Activated CD8-positive, alpha-beta memory T cell treated with anti-CD3 and anti-CD28 coated beads for 1 hour (primary cell): Measurements from ENCODE around the gene CBX7.
"Not testable (repeated sequence)": the region's sequence is repeated elsewhere in the genome, so short reads cannot be mapped to it uniquely, and the experiment has no call there.

Source experiments
- DNase-seq, 2 donors: peaks; one replicate each; pipeline ENCODE4 v3.0.0-alpha.2; 2020; ENCODE audit warnings: low read depth in 1 of 2; ENCODE audit errors: extremely low read depth in 1 of 2

Gene CBX7

DNA sequence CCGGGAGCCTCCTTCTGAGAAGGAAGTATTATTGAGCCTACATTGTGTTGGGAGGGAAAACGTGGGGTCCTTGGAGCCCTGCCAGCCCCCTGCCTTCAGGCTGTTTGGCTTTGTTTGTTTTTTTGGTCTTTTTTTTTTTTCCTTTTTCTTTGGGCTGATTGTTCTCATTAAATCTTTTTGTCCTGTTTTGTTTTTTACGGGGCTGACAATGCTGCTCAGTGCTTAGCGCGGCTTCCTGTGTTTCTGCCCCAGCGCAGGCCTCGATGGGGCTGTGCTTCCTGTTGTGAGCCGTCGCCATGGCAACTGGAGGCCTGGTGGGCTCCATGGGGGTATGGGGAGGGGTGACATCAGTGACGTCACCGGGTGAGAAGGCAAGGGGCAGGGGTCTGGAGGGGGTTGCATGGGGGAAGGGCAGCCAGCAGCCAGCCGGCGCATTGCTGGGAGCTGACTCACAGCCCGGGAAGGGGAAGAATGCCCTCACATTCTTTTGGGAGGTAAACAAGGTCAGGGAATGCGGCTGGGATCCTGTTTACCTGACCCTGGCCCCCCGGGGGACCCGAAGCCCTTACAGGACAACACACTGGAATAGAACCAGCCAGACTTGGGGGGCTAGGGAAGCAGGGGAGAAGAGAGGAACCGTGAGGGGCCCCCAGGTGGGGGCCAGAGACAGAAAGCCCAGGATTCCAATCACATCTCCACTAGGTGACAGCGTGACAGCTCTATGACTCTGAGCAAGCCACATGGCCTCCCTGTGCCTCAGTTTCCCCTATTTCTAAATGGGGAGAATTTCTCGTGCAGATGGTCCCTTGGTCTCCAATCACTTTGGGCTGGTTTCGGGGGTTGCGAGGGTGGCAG is 22.2 kb upstream of the CBX7 start:
- peak; percentile 66 to 73 for DNase-seq

DNA sequence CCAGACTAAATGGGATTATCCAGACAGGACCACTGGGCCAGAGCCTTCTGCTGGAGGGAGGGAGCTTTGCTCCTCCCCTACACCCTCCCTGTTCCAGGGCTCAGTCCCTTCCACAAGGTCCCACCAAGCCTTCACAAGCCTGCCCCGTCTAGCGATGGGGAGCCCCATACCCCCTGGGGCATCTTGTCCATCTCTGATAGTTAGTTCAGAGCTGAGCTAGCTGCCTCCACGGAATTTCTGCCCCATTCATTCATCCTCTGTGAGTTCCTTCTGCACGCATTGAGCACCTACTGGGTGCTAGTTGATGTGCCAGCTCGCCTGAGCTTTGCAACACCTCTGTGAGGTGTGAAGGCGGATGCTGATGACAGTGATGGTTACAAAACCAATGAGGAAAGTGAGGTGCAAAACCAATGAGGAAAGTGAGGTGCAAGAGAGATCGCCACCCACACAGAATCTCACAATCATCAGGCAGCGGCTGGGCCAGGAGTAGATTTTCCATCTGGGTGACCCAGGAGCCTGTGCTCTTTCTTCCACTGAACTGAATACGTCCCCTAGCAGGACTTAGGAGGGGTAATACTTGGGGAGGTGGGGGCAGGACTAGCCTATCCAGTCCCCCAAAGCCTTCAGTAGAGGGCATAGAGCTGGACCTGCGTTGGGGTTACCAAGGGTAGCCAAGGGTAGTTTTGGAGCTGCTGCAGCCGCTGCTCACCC is 21.5 kb upstream of the CBX7 start:
- peak in 1 of 2 donors; percentile 15 for DNase-seq

DNA sequence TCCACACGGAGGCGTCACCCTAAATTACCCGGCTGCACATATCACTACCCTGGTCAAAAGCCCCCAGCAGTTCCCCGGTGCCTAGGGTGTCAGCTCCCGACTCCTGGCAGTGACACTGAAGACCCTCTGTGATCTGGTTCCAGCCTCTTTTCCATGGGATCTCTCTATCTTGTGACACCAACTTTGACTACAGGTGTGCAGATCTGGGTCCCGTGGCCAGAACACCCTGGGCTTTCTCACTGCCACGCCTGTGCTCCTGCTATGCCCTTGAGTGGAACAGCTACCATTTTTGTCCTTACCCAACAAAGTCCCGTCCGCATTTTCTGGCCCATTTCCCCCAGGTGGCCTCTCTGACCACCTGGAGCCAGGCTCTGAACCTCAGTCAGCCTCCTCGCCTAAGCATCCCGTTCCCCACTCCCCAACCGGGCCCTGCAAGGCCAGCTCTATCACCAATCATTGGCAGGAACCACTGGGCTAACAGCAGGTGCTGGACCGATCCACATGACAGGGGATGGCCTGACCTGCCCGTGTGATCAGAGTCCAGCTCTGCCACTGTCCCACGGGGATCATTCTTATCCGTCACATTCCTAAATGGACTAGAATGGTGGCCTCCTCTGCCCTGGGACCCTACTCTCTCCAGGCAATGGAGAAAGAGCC is 20.7 kb upstream of the CBX7 start:
- no peak for DNase-seq

DNA sequence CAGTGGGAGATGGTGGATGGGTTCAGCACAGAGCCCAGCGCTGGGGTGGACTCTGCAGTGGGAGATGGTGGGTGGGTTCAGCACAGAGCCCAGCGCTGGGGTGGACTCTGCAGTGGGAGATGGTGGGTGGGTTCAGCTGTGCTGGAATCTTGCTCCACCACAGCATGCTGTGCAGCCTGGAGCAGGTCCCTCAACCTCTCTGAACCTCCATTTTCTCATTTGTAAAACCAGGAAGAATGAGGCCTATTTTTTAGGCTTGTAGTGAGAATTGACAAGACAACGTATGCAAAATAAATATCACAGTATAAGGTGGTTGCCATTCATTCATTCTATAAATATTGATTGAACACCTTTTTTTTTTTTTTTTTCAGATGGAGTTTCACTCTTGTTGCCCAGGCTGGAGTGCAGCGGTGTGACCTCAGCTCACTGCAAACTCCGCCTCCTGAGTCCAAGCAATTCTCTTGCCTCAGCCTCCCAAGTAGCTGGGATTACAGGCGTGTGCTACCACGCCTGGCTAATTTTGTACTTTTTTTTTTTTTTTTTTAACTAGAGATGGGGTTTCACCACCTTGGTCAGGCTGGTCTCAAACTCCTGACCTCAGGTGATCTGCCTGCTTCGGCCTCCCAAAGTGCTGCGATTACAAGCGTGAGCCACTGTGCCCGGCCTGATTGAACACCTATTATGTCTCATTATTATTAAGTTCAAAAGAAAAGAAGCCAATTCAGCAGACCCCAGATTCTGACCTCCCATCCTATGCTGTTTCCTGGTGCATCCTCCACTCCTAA is 20.0 kb upstream of the CBX7 start:
- DNase-seq: not testable (repeated sequence)

DNA sequence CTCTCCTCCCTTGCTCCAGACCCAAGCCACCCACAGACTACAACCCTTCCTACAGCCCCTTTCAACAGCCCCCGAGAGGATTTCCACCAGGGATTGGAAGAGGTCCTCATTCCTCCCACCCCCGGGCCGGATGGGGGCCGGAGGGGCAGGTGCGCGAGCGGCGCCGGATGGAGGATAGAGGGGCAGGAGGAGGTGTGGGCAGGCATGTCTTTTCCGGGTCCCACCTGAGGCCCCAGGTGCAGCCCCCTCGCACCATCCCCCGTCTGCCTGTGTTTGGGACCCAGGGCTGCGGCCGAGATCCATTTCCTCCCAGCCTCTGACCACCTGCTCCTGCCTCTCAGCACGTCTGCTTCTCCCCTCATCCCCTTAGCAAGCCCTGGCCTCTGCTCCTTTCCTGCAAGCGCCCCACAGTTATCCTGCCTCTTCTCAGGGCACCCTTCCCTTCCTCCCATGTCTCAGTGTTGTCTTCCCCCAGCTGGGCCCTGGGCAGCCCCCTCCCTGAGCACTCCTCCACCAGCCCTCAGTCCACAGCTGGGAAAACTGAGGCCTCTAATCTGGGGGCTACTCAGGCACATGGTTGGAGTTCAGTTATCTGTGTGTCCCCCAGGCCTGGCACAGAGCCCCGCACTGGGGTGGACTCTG is 19.3 kb upstream of the CBX7 start:
- DNase-seq: no peak

DNA sequence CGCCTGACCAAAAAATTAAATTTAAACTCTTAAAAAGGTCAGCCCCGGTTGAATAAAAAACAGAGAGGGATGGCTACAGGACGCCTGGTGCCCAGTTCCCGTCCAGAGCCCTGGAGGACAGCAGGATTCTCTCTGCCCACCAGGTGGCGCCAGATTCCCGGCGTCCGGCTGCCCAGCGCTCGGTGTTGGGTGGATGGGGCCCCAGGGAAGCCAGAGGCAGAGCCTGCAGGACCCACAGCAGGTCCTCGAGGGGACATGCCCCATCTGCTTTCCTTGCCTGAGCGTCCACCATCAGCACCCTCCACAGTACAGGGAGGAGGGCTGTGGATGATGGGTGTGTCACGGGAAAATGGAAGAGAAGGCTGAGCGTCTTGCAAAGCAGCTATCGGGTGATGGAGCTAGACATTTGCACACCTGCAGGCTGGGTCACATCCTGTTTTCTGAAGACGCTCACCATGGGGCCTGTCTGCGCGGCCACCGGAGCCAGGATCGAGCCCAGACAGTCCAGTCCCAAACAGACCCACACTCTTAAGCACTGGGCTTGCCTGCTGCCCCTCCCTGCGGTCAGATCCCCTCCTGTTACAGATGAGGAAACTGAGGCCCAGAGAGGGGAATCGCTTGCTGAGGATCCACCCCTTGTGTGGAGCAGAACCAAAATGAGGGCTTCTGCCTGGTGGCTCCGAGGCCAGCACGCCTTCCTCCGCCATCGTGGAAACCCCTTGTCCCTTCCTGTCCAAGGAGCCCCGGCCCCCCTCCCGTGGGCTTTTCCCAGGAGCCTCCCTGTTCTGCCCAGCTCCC is 18.5 kb upstream of the CBX7 start:
- DNase-seq: peak; percentile 57 to 80

DNA sequence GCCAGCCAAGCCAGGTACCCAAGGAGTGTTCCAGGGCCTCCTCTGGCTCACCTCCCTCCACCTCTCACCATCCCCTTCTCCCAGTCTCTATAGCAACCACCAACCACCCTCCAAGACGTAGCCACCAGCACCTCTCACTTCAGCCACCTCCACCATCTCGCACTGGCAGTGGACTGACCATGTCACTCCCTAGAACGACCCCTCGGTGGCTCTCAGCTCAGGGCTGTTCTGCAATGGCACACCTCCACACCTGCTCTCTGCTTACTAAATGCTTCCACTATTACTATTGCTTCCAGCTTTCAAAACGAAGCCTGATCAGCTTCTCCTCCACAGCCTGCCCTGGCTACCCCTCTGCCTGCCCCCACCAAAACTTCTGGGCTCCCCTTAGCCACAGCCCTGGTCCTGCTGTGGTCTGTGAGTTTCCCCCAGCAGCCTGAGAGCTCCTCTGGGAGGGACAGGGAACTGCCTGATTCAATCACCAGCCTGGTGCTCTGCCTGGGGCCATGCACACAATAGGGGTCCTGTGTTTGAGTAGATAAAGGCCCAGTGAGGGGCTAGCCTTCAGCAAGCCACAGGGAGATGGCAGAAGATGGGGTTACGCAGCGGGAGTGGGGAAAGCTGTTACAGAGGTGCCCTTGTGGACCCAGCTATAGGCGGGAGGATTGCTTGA is 17.5 kb upstream of the CBX7 start:
- no peak for DNase-seq

DNA sequence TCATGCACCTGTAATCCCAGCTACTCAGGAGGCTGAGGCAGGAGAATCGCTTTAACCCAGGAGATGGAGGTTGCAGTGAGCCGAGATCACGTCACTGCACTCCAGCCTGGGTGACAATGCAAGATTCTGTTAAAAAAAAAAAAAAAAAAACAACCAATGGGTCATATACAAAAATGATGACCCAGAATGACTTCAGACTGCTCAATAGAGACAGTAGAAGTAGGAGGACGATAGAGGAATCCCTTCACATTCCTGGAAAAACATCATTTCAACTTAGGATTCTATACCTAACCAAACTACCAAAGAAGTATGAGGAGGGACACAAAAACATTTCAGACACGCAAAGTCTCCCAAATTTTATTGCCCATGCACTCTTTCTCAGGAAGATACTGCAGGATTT is 14.1 kb upstream of the CBX7 start:
- no peak for DNase-seq

DNA sequence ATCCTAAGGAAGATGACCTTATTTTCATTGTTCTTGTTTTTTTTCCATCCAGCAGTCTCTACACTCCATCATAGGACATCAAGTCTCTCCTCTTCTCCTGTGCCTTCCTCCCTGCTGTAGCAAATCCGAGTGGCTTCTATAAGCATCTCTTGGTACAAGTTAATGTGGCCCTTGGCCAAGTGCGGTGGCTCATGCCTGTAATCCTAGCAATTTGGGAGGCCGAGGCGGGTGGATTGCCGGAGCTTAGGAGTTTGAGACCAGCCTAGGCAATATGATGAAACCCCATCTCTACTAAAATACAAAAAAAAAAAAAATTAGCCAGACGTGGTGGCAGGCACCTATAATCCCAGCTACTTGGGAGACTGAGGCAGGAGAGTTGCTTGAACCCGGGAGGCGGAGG is 3.6 kb upstream of the CBX7 start:
- DNase-seq: not testable (repeated sequence)

DNA sequence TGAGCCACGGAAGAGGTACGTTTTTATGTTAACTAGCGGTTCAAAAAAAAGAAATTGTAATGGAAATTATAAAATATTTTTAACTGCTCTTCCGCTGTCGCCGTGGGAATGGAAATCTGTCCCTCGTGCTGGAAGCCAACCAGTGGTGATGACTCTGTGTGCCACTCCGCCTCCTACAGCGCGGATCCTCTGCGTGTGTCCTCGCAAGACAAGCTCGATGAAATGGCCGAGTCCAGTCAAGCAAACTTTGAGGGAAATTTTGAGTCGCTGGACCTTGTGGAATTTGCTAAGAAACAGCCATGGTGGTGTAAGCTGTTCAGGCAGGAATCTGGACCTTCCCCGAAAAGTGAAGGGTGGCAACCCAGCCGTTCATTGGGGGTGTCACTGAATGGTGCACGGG is 2.9 kb upstream of the CBX7 start:
- no peak for DNase-seq

DNA sequence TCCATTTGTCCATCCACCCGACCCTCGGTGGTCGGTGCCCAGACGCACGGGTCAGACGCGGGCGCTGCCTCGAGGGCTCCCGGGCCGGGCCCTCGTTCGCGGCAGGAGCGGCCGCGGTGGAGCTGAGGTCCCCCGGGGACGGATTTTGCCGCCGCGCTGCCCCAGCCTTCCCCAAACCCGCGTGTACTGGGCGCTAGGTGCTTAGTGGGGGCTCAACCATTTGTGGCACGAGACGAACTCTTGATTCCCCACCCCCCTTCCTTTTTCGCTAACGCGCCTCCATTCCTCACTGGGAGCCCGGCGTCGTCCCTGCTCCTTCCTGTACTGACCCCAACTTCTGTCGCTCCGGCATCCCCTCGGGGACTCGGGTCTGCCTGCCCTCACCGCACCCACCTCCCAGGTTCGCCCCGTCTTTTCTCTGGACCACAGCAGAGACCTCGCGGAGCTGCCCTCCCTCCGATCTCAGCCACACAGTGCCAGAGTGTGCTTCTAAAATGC is 789 bp upstream of the CBX7 start:
- DNase-seq: no peak

DNA sequence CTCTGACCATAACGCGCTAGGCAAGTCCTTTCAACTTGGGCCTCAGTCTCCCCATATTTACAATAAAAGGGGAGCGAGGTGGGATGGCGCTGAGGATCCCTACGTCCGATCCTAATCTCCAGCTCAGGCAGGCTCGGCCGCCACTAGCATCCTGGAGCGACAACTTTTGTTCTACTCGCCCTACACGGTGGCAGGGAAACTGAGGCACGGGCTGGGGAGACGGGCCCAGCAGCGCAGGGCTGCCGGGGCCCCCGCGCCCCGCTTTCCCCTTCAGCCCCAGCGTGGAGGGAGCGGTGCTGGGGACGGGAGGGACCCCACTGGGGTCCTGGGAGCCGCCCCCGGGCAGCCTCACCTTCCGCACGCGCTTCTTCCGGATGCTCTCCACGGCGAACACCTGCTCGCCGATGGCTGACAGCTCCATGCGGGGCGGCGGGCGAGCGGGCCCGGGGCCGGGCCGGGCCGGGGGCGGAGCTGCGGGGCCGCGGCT is 413 bp downstream of the CBX7 start:
- DNase-seq: no peak

DNA sequence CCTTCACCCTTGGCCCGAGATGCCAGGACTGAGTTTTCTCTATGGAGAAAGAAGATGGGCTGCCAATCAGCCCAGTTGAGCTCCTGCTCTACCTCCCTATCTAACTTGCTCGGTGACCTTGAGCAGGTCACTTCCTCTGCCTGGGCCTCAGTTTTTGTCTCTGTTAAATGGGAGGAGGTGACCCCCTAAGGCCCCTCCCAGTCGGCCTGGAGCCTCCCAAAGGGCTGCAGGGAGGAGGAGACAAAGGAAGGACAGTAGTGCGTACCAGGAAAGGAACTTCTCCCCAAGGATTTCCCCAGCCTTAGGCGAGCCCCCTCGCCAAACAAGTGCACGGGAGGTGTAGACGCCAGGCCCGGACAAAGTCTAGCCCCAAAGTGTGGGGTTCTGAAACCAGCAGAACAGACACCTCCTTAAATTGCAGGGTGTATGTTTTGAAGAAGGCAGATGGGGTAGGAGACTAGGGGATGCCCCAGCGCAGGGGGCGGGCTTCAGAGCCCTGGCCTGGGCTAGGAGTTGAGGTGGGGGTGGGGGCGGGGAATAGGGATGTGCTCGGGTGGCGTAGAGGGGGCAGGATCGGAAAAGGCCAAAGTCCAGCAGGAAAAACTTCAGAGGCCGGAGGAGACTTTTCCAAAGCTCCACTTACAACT is 1.0 kb downstream of the CBX7 start:
- DNase-seq: no peak

DNA sequence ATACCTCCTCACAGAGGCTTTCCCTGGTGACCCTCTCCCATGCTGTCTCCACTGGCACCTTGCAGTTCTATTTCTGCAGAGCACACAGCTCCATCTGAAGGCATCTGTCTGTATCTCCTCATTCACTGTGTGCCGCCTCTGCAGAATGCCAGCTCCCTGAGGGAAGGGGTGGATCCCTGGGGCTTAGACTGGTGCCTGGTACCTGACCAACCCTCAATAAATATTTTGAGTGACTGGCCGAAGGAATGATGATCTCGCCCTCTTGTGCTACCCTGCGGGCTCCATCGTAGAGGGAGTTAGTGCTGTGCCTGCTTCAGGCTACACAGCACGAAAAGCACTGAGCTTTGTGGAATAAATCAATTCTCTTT is 1.6 kb downstream of the CBX7 start:
- DNase-seq: no peak

DNA sequence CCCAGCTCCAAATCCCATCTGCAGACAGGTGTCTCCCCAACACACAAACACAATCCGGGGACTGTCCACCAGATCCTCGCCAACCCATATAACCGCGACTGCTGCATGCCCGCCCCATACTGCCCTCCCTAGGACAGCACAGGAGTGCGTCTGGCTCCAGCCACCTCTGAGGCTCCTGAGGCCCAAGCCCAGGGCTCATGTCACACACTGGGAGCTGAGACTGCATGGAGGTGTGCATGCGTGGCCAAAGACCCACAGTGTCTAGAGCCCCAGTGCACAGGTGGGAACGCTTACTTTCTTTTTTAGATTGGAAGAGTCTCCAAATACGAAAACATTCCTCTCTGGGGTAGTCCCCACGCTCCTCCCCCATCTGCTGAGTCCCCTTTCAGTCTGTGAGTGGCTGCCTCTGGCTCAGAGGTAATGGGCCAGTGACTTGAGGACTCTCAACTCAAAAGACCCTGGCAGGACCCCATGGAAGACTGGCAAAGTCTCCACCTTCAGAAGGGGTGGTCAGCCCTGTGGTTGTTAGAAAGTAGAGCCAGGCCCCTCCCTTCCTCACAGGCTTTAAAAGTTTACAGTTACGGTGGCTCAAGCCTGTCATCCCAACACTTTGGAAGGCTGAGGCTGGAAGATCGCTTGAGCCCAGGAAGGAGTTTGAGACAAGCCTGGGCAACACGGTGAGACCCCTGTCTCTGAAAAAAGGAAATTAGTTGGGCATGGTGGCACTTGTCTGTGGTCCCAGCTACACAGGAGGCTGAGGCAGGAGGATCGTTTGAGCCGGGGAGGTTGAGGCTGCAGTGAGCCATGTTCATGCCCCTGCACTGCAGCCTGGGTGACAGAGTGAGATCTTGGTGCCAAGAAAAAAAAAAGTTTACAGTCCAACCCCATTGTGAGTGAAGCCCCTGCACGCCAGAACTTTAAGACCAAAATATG is 2.3 kb downstream of the CBX7 start:
- DNase-seq: no peak

DNA sequence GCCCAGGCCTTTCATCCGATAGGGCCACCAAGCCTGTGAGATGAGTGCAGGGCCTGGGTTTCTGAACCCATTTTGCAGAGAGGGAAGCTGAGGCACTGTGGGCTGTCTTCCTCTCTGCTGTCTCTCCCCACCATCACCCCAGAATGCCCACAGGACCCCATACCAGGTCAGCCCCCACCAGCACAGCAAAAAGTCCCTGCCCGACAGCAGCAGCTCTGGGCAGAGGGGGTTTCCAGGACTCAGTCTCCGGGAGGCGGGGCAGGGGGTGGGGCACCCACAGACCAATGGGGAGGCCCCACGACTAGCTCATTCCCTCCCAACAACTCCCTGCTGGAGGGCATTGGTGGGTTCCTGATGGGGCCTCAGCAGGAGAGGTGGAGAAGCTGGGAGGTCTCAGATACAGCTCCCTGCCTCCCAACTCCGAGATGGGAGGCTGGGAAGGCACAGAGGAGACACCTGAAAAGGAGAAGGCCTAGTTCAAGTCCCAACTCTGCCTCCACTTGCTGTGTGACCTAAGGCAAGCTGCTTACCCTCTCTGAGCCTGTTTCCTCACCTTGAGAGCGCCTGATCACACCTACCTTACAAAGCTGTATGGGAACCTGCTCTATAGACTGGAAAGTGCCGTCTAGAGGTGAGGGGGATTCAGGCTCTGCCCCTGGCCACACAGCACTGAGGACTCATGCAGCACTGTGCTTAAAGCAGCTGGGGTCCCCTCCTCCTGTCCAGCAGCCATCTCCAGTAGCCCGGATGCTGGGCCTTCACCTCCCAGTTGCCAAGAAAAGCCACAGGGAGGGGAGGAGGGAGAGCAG is 3.5 kb downstream of the CBX7 start:
- peak; percentile 38 to 44 for DNase-seq
